BJ (cell line): Measurements from ENCODE around the gene INAVA. TPM values are rescaled to one million over a fixed set of nuclear protein-coding genes. Genes with fewer than 3 reads are reported as not detected.

Experiments
- CTCF ChIA-PET: fragments of 350-600 bp; formaldehyde crosslinking; extraction: SDS; loops from one replicate; lab custom pipeline; 2021; ENCODE audit warnings: antibody characterized with exemption, inconsistent platforms; lab: Yijun Ruan, JAX
- POLR2A ChIA-PET: fragments of 300-600 bp; sonication (Branson Sonifier 250); formaldehyde crosslinking; extraction: SDS; loops from one replicate; lab custom pipeline; 2021; ENCODE audit warnings: antibody characterized with exemption; lab: Charles Lee
- DNase-seq: peaks from one replicate; pipeline ENCODE4 v3.0.0-alpha.2; 2011; ENCODE audit warnings: low read depth
- H3K27me3 ChIP-seq: 2 replicates; pipeline ENCODE4 v1.6.0; 2011; ENCODE audit warnings: low read length; ENCODE audit not compliant: control insufficient read depth, insufficient read depth
- H3K36me3 ChIP-seq: 2 replicates; pipeline ENCODE4 v1.5.1; 2011; ENCODE audit warnings: low read length; ENCODE audit not compliant: control insufficient read depth, insufficient read depth
- H3K4me3 ChIP-seq: 2 replicates; pipeline ENCODE4 v1.5.1; 2011; ENCODE audit warnings: low read depth, mild to moderate bottlenecking, control low read depth, low read length
- polyA plus RNA-seq: library from polyadenylated mRNA; depleted of rRNA; stranded (reverse); fragments of >200 nt; gene quantifications from 2 replicates; pipeline ENCODE4 v1.2.3, GENCODE V29; 2011
- TF ChIP-seq, protein P1 (sequence below): IDR thresholded peaks from 2 replicates; pipeline ENCODE4 v1.5.1; 2011; ENCODE audit warnings: low read depth, mild to moderate bottlenecking, control low read depth, inconsistent platforms, low read length, moderate library complexity; ENCODE audit not compliant: insufficient read depth

INAVA gene
- polyA plus RNA-seq, 1 experiment, result 0.01 TPM

DNA sequence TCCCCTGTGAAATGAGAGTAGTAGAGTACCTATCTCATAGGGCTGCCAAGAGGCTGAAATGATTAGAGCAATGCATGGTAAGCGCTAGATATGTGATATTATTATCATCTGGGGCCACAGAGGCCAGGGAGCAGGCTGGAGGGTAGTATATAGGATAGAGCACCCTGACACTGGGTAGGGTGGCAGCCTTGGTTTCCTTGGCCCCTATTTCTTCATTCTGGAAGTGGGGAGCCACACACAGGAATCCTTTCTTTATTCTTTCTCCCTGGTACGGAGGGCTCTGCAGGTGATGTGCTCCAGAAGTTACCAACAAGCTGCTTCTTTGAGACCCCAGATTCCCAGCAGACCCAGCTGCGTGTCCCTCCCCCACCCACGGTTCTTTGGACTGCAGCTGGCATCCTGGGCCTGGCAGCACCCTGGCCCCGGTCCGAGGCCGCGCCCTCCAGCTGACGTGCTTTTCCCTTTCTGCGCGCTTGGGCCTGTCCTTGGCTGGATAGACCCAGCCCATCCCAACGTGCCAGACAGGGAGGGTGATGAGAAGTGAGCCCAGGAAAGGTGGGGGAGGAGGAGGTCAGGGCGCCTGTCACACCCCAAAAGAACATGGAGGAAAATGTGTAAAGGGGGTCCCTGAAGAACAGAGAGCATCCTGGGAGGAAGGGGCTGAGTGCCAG is 18.2 kb downstream of the INAVA start:
- peaks cover 1% of the 10 kb centered on the region for H3K27me3 ChIP-seq
- POLR2A ChIA-PET, result no interaction called here
- TF ChIP-seq, protein P1, sequence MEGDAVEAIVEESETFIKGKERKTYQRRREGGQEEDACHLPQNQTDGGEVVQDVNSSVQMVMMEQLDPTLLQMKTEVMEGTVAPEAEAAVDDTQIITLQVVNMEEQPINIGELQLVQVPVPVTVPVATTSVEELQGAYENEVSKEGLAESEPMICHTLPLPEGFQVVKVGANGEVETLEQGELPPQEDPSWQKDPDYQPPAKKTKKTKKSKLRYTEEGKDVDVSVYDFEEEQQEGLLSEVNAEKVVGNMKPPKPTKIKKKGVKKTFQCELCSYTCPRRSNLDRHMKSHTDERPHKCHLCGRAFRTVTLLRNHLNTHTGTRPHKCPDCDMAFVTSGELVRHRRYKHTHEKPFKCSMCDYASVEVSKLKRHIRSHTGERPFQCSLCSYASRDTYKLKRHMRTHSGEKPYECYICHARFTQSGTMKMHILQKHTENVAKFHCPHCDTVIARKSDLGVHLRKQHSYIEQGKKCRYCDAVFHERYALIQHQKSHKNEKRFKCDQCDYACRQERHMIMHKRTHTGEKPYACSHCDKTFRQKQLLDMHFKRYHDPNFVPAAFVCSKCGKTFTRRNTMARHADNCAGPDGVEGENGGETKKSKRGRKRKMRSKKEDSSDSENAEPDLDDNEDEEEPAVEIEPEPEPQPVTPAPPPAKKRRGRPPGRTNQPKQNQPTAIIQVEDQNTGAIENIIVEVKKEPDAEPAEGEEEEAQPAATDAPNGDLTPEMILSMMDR, result no peak
- CTCF ChIA-PET, result no interaction called here
- H3K4me3 ChIP-seq, result no peak overlapping the region
- DNase-seq, result no peak
- H3K36me3 ChIP-seq, result no peaks in the 10 kb centered on the region

- POLR2A ChIA-PET, result no interaction called here
- H3K36me3 ChIP-seq, result no peaks in the 10 kb centered on the region
- TF ChIP-seq, protein P1, result no peak
- no peak overlapping the region for H3K4me3 ChIP-seq
- no peak for DNase-seq
- CTCF ChIA-PET, result interaction anchor here (1.2 kb wide), 1 partner anchor 11 kb away, joined by 4 read pairs; no protein-coding TSS in a partner anchor
- peaks cover 3% of the 10 kb centered on the region; the same call in 1 of the 2 replicates for H3K27me3 ChIP-seq
Observed at GRCh38 chr1:200916152-200916551, 21.5 kb downstream of the INAVA start.

- no peak for DNase-seq
- H3K4me3 ChIP-seq, result no peak overlapping the region
- H3K27me3 ChIP-seq, result peaks cover 3% of the 10 kb centered on the region; the same call in 1 of the 2 replicates
- POLR2A ChIA-PET, result no interaction called here
- TF ChIP-seq, protein P1, result no peak
- CTCF ChIA-PET, result no interaction called here
- H3K36me3 ChIP-seq, result no peaks in the 10 kb centered on the region
Observed at GRCh38 chr1:200916681-200917080, 22.0 kb downstream of the INAVA start.

DNA sequence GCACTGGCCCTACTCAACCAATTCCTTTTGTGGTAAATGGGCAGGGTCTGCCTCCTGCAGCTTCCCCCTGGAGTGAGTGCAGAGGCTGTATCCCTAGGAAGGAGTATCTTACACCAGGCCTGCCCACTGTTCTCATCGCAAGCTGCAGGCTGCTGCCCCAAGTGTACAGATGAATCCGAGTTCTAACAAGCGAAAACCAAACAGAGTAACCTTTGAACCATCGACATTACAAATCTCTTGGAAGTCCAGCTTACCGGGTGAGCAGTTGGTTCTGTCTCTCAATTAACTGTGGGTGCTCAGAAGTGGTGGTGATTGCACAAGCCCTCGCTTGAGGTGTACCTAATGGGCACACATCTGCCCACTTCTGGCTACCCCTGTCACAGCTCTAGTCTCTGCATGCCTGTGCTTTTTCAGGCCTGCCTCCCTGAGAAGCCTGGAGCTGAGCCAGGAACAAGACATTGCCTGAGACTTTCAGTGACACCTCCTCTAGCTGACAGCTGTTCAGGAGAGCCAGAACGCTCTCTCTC is 22.7 kb downstream of the INAVA start:
- TF ChIP-seq, protein P1, result no peak
- no peak overlapping the region for H3K4me3 ChIP-seq
- ChIA-PET POLR2A (no interaction called here), CTCF (no interaction called here)
- no peaks in the 10 kb centered on the region for H3K36me3 ChIP-seq
- peaks cover 3% of the 10 kb centered on the region; the same call in 1 of the 2 replicates for H3K27me3 ChIP-seq
- no peak for DNase-seq

DNA sequence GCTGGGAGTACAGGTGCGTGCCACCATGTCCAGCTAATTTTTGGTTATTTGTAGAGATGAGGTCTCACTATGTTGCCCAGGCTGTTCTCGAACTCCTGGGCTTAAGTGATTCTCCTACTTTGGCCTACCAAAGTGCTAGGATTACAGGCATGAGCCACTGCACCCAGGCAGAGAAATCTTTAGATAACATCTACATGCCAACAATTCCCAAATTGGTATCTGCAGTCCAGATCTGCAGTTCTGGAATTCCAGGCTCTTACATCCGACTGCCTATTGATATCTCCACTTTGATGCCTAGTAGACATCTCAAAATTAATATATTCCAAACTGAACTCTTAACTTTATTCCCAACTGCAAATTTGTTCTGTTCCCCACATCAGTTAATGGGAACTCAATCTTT is 23.3 kb downstream of the INAVA start:
- POLR2A ChIA-PET, result no interaction called here
- DNase-seq, result no peak

More for the DNA sequence above, 23.3 kb downstream of the INAVA start:
- TF ChIP-seq, protein P1, result no peak
- Histone ChIP-seq H3K36me3 (no peaks in the 10 kb centered on the region), H3K27me3 (peaks cover 3% of the 10 kb centered on the region; the same call in 1 of the 2 replicates), H3K4me3 (no peak overlapping the region)
- CTCF ChIA-PET, result interaction anchor here (1.0 to 1.2 kb wide), 2 partner anchors 12 to 18 kb away, joined by 3 read pairs; no protein-coding TSS in a partner anchor
